HG02642 (cell line): ENCODE data around the gene GUK1.

Experiments
- ATAC-seq: cut with Tn5 transposase; IDR thresholded peaks from one replicate; pipeline ENCODE4 v1.9.1; 2021; ENCODE audit warnings: mild to moderate bottlenecking; ENCODE audit not compliant: unreplicated experiment, poor library complexity

GUK1 gene

DNA sequence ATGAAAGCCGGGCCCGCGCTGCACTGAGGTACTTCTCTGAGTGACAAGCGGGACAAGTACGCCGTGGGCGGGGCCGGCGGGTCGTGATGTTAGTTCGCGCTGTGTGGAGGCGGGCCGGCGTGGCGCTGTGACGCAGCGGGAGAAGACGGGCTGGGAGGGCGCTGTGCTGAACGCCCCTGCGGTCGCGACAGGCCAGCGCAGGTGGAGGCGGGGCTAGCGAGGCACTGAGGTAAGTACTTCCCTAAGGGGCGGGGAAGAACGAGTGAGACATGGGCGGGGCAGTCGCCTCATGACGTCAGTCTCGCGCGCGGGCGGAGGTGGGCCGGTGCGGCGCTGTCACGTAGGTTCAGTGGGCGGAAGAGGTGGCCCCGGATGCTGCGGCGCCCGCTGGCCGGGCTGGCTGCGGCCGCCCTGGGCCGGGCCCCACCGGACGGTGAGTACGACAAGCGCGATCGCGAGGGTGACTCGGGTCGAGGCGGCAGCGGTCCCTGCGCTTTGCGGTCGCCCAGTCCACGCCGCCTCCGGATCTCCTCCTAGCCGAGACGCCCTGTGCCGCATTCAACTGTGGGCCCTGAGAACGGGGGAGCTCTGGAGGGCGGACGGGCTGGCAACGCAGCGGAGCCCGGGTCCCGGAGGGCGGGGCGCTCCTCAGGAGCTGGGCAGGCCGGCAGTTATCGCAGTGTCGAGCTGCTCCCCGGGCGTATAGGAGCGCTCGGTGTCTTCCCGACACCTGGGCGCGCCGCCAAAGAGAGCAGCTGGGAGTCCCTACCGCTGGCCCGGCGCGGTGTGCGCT is at the start of gene GUK1:
Gene GUK1, plus strand, starts transcription at position 349 of the 793 bp plus-strand sequence. Its CDS starts 24 bp downstream, at position 373.
- peak; percentile 93 for ATAC-seq

DNA sequence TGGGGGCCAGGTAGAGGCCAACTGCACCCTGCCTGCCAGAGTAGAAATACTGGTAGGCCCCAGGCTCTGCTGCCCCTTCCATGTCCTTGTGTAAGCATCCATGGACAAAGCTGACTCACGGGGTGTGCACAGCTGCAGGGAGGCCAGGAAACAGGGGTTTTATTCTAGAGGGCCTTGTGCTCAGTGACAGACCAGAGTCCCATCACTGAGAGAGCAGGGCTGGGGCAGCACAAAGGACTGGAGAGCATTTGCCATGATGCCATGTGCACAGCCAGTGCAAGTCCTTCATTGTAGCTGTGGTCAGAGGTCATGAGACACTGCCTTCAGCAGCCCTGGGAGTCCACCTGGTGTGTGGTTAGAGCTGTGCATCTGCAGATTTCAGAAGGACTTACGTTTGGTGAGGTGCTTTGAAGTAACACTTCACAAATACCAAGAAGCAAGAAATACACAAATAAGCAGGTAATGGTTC is 49.4 kb upstream of the GUK1 start:
- ATAC-seq, result peak; percentile 40

DNA sequence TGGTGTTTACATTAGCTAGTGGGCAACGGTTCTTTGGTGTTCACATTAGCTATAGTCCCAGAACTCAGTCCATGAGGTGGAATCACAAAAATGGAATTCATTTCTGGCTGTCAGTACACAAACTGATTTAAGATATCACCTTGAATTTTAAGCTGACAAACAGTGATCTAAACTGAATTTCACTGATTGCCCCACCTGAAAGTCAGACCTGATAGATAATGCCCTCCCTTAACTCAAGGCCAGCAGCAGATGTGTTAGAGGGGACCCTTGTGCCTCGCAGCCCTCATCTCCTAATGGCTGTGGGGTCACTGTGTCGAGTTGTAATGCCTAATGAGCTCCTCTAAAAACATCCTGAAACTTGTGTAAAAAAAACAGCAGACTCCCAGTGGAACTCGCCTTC is 49.0 kb upstream of the GUK1 start:
- ATAC-seq, result no peak

- no peak for ATAC-seq
These were observed 47.6 kb upstream of the GUK1 start for GRCh38 chr1:228092342-228093049.

DNA sequence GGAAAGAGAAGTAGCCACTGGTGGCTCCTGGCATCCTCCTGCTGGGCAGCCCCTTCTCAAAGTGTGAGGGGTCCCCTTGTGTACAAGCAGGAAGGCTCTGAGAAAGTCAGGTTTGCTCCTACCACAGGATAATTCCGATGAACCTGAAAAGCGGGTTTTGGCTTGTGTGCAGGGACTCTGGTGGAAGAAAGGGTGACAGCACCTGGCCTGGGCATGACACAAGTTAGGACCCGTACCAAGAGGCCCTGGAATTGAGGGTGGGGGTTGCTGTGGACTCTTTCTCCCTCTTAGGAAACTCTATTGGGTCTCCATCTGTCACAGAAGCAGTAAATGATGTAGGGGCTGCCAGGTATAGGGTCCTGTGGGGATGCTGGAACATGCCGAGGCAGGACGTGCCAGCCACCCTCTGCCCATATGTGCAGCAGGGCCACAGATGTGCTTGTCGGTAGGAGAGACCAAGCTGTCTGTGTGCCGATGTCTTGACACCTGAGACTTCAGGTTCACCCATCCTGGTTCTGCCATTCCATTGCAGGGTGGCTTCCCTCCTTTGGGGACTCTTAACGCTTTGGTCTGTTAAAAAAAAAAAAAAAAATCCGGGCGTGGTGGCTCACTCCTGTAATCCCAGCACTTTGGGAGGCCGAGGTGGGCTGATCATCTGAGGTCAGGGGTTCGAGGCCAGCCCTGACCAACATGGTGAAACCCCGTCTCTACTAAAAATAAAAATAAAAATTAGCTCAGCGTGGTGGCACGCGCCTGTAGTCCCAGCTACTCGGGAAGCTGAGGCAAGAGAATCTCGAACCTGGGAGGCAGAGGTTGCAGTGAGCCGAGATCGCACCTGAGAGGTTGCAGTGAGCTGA is 46.8 kb upstream of the GUK1 start:
- ATAC-seq, result no peak

- ATAC-seq, result no peak
These were observed 45.6 kb upstream of the GUK1 start for GRCh38 chr1:228094432-228095016.

- no peak for ATAC-seq
These were observed 44.9 kb upstream of the GUK1 start for GRCh38 chr1:228095161-228095560.

- ATAC-seq, result no peak
These were observed 44.1 kb upstream of the GUK1 start for GRCh38 chr1:228095938-228096337.

- no peak for ATAC-seq
These were observed 43.4 kb upstream of the GUK1 start for GRCh38 chr1:228096416-228097332.

DNA sequence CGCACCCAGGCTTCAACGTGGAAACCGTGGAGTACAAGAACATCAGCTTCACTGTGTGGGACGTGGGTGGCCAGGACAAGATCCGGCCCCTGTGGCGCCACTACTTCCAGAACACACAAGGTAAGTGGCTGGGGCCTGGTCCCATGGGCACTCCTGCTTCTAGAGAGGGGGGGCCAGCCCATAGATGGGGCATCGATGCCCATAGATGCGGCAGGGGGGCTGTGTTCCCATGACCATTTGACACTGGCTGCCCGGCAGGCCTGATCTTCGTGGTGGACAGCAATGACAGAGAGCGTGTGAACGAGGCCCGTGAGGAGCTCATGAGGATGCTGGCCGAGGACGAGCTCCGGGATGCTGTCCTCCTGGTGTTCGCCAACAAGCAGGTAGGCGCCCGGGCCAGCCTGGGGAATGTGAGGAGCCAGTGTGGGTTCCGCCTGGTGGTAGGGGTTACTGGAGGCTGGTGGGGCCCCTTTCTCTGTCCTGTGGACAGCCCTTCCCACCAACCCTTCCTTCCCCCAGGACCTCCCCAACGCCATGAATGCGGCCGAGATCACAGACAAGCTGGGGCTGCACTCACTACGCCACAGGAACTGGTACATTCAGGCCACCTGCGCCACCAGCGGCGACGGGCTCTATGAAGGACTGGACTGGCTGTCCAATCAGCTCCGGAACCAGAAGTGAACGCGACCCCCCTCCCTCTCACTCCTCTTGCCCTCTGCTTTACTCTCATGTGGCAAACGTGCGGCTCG is 42.6 kb upstream of the GUK1 start:
- ATAC-seq, result no peak

GRCh38 chr1:228098323-228098931 is 41.7 kb upstream of the GUK1 start:
- ATAC-seq, result no peak

- no peak for ATAC-seq
These were observed 40.7 kb upstream of the GUK1 start for GRCh38 chr1:228099331-228099732.

GRCh38 chr1:228100822-228101613 is 39.1 kb upstream of the GUK1 start:
- no peak for ATAC-seq

DNA sequence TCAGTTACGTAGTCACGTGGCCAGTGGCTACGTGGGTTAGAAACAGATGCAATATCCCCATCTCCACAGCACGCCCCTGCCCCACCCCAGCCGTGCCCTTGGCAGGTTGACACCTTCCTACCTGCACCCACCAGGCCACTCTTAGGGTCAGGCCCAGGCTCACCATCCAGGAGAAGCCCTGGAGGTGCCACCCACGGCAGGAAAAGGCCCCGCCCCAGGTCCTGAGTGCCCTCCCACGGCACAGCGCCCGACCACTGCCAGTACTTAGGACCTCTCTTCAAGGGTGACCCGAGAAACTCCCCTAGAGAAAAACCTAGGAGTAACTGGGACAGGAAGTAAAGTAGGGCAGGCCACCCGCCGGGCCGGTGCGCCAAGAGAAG is 38.5 kb upstream of the GUK1 start:
- ATAC-seq, result no peak

DNA sequence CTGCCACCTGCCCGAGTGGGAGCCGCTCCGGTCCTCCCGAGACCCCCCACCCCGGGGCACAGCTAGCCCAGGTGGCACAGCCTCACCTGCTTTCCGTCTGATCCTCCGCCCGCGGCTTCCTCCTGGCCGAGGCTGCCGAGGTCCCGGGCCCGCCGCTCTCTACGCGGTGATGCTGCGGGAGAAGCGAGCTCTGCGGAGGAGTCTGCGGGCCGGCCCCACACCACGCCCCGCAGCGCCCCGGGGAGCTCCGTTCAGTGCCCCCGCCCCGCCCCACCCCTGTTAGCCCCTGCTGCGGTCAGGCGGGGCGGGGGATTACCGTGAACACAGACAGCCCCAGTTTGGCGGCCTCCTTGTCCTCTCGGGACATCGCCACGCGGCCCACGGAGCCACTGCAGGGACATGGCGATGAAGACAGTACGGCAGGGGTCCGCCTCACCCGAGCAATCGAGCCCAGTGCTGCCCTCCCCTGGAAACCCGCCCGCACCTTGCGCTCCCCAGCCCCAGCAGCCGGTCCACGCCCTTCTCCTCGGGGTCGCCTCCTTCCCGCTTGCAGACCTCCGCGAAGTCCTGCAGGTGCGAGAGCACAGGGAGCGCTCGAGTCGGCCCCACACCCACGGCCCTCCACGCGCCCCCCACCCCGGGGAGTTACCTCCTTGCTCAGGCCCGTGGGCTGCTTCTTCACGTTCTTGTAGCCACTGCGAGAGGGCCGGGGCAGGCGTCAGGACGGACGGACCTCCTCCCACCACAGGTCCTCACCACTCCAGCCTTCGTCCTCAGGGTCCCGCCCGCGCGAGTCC is 37.9 kb upstream of the GUK1 start:
- ATAC-seq, result peak; percentile 23

DNA sequence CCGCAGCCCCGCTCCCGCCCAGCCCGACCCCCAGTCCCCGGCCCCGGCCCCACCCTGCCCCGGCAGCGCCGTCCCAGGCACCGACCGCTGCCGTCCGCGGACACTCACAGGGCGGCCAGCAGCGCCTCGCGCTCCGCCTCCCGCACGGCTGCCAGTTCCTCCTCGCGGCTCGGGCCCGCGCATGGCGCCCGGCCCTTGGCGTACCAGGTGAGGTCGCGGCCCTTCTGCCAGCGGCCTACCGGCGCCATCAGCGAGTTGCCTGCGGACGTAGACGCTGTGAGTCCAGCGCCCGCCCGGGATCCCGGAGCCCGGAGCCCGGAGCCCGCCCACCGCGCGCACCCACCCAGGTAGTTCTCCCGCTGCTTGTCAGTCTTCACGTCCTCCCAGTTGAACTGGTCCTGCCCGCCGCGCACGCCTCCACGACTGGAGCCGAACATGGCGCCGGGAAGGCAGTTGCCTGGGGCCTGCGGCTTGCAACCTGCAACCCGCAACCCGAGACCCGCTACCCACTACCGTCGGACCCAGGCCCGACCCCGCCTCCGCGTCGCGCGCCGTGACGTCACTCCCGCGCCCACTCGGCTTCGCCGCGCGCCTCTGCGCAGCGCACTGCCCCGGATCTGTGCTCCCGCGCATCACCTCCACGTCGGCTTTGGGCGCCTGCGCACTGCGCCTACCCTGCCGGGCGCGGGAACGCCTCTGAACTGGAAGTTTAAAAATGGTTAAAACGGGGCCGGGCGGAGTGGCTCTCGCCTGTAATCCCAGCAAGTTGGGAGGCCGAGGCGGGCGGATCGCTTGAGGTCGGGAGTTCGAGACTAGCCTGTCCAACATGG is 37.1 kb upstream of the GUK1 start, which contains the start of gene C1orf35:
Gene C1orf35, minus strand, starts transcription at position 535 of the 830 bp plus-strand sequence. Its CDS starts 98 bp downstream, at position 437.
- peak; percentile 79 for ATAC-seq
